ENCODE data around the gene TNFAIP2. TPM values are rescaled to one million over a fixed set of nuclear protein-coding genes. Genes with fewer than 3 reads are reported as not detected.
"Not testable (repeated sequence)": the region's sequence is repeated elsewhere in the genome, so short reads cannot be mapped to it uniquely, and the experiment has no call there.

TNFAIP2 gene
- total RNA-seq, 2 experiments from 2014 or later: not detected

DNA sequence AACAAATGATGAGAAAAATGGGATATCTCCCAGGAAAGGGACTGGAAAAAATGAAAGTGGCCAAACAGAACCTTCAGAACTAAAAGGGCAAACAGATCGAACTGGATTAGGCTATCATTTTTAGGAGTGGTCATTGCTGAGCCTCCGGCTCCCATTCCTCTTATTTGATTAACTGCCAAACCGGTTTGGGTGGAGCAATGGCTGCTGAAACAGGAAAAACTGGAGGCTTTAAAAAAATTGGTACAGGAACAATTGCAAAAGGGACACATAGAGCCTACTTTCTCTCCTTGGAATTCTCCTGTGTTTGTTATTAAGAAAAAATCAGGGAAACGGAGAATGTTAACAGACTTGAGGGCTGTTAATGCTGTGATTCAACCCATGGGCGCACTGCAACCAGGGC, 49.7 kb downstream of the TNFAIP2 start:
- no peak for TF ChIP-seq EZH2phosphoT487 (IDR thresholded peaks at IDR 0.05; ENCODE audit: borderline replicate concordance, low read depth, low read length)
- TF ChIP-seq, protein P1, sequence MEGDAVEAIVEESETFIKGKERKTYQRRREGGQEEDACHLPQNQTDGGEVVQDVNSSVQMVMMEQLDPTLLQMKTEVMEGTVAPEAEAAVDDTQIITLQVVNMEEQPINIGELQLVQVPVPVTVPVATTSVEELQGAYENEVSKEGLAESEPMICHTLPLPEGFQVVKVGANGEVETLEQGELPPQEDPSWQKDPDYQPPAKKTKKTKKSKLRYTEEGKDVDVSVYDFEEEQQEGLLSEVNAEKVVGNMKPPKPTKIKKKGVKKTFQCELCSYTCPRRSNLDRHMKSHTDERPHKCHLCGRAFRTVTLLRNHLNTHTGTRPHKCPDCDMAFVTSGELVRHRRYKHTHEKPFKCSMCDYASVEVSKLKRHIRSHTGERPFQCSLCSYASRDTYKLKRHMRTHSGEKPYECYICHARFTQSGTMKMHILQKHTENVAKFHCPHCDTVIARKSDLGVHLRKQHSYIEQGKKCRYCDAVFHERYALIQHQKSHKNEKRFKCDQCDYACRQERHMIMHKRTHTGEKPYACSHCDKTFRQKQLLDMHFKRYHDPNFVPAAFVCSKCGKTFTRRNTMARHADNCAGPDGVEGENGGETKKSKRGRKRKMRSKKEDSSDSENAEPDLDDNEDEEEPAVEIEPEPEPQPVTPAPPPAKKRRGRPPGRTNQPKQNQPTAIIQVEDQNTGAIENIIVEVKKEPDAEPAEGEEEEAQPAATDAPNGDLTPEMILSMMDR (conservative IDR thresholded peaks at IDR 0.05; ENCODE audit: low read length): no peak
- H3K4me3 ChIP-seq (ENCODE audit: low read depth, low read length, poor library complexity, severe bottlenecking): no peak overlapping the region
- H4K20me1 ChIP-seq (ENCODE audit: insufficient read depth, low read length): no peaks in the 10 kb centered on the region
- ChIA-PET POLR2A (no interaction called here), CTCF (ENCODE audit: unreplicated experiment) (no interaction called here)
- peaks cover 11% of the 10 kb centered on the region; the same call in 1 of the 2 replicates for H3K9me3 ChIP-seq (ENCODE audit: low read length)
- no peak overlapping the region for H3K4me2 ChIP-seq (ENCODE audit: low read length)
- H3K27ac ChIP-seq (ENCODE audit: low read depth, low read length, poor library complexity, severe bottlenecking): no peak overlapping the region
- no peaks in the 10 kb centered on the region for H3K36me3 ChIP-seq (ENCODE audit: insufficient read depth, low read length)
- H3K79me2 ChIP-seq (ENCODE audit: insufficient read depth, low read depth, low read length): no peaks in the 10 kb centered on the region
- H2AFZ ChIP-seq (ENCODE audit: low read length): no peak overlapping the region
- no peaks in the 10 kb centered on the region for H3K9me2 ChIP-seq (ENCODE audit: insufficient read depth, low read length)
- no peak for DNase-seq (ENCODE audit: low spot score)
- intact Hi-C loops (cut with micrococcal nuclease; ENCODE audit: unreplicated experiment): no loop called here
- BruUV-seq (replicated peaks): no TSS peak
- no peaks in the 10 kb centered on the region for H3K4me1 ChIP-seq (ENCODE audit: insufficient read depth, low read length, poor library complexity, severe bottlenecking)

DNA sequence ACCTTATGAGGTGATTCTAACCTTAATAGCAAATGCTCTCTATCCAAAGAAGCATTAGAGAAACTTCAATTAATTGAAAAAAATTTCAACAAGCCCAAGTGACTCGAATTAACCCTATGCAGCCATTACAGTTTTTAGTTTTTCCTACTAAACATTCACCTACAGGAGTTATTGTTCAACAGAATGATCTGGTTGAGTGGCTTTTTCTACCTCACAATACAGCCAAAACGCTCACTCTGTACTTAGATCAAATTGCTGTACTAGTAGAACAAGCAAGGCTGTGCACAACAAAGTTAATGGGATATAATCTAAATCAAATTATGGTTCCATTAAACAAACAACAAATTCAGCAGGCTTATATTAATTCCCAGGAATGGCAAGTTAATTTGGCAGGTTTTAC, 50.6 kb downstream of the TNFAIP2 start:
- POLR2A ChIA-PET; CTCF ChIA-PET (ENCODE audit: unreplicated experiment); H3K36me3 ChIP-seq (ENCODE audit: insufficient read depth, low read length); H3K27ac ChIP-seq (ENCODE audit: low read depth, low read length, poor library complexity, severe bottlenecking); intact Hi-C loops (cut with micrococcal nuclease; ENCODE audit: unreplicated experiment); H2AFZ ChIP-seq (ENCODE audit: low read length); H4K20me1 ChIP-seq (ENCODE audit: insufficient read depth, low read length); H3K4me3 ChIP-seq (ENCODE audit: low read depth, low read length, poor library complexity, severe bottlenecking); H3K4me2 ChIP-seq (ENCODE audit: low read length); H3K9me2 ChIP-seq (ENCODE audit: insufficient read depth, low read length); H3K79me2 ChIP-seq (ENCODE audit: insufficient read depth, low read depth, low read length); DNase-seq (ENCODE audit: low spot score); H3K4me1 ChIP-seq (ENCODE audit: insufficient read depth, low read length, poor library complexity, severe bottlenecking); BruUV-seq (replicated peaks): not testable (repeated sequence)
- peaks cover 11% of the 10 kb centered on the region; the same call in 1 of the 2 replicates for H3K9me3 ChIP-seq (ENCODE audit: low read length)

DNA sequence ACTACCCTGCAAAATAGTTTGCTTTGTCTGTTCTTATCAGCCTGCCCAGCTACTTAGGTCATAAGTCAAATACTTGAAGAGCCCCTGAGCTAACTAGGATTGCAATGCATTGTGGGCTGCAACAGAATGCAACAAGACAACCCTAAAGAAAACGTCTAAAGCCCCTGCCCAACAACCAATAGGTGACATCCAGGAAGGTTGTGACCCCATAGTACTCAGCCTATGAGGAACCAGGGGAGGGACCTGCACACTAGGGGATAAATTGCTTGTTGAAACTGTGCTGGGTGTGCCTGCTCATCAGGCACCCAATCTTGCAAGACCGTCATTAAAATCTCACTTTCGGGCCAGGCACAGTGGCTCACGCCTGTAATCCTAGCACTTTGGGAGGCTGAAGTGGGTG, 52.9 kb downstream of the TNFAIP2 start:
- CTCF ChIA-PET (ENCODE audit: unreplicated experiment); DNase-seq (ENCODE audit: low spot score); BruUV-seq (replicated peaks); H3K36me3 ChIP-seq (ENCODE audit: insufficient read depth, low read length); POLR2A ChIA-PET; H3K9me2 ChIP-seq (ENCODE audit: insufficient read depth, low read length); H3K27ac ChIP-seq (ENCODE audit: low read depth, low read length, poor library complexity, severe bottlenecking); H4K20me1 ChIP-seq (ENCODE audit: insufficient read depth, low read length); H3K4me2 ChIP-seq (ENCODE audit: low read length); intact Hi-C loops (cut with micrococcal nuclease; ENCODE audit: unreplicated experiment); H2AFZ ChIP-seq (ENCODE audit: low read length); H3K4me1 ChIP-seq (ENCODE audit: insufficient read depth, low read length, poor library complexity, severe bottlenecking); H3K79me2 ChIP-seq (ENCODE audit: insufficient read depth, low read depth, low read length); H3K4me3 ChIP-seq (ENCODE audit: low read depth, low read length, poor library complexity, severe bottlenecking): not testable (repeated sequence)
- H3K9me3 ChIP-seq (ENCODE audit: low read length): peaks cover 11% of the 10 kb centered on the region; the same call in 1 of the 2 replicates

DNA sequence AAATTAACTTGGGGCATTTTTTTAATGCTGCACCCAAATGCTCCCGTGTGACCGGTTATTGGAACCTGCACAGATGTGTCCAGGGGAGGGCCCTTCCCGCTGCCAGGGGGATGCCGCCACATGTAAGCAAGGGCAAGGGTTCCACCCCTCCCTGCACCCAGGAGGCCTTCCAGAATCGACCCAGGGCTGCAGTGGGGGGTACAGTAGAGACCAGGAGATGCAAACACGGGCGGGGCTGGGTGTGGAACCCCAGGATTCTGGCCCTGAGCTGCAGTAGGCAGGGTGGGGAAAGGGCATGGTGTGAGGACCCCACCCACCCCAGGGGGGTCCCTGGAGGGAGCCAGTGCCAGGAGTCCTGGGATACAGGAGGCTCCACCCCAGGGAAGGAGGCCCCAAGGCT, 54.1 kb downstream of the TNFAIP2 start:
- no peaks in the 10 kb centered on the region for H3K9me2 ChIP-seq (ENCODE audit: insufficient read depth, low read length)
- no peaks in the 10 kb centered on the region for H3K79me2 ChIP-seq (ENCODE audit: insufficient read depth, low read depth, low read length)
- no peak for TF ChIP-seq EZH2phosphoT487 (IDR thresholded peaks at IDR 0.05; ENCODE audit: borderline replicate concordance, low read depth, low read length)
- TF ChIP-seq, protein P1 (conservative IDR thresholded peaks at IDR 0.05; ENCODE audit: low read length): no peak
- H3K4me1 ChIP-seq (ENCODE audit: insufficient read depth, low read length, poor library complexity, severe bottlenecking): no peaks in the 10 kb centered on the region
- H3K27ac ChIP-seq (ENCODE audit: low read depth, low read length, poor library complexity, severe bottlenecking): no peak overlapping the region
- no peak overlapping the region for H2AFZ ChIP-seq (ENCODE audit: low read length)
- POLR2A ChIA-PET: interaction anchor here (1.2 kb wide), 1 partner anchor 62 kb away, joined by 3 read pairs; no protein-coding TSS in a partner anchor
- DNase-seq (ENCODE audit: low spot score): no peak
- CTCF ChIA-PET (ENCODE audit: unreplicated experiment): no interaction called here
- no peak overlapping the region for H3K4me2 ChIP-seq (ENCODE audit: low read length)
- no TSS peak for BruUV-seq (replicated peaks)
- intact Hi-C loops (cut with micrococcal nuclease; ENCODE audit: unreplicated experiment): no loop called here
- H3K4me3 ChIP-seq (ENCODE audit: low read depth, low read length, poor library complexity, severe bottlenecking): no peak overlapping the region
- H3K36me3 ChIP-seq (ENCODE audit: insufficient read depth, low read length): no peaks in the 10 kb centered on the region
- H4K20me1 ChIP-seq (ENCODE audit: insufficient read depth, low read length): no peaks in the 10 kb centered on the region
- peaks cover 11% of the 10 kb centered on the region; the same call in 1 of the 2 replicates for H3K9me3 ChIP-seq (ENCODE audit: low read length)
